ENCODE data around the gene HES1. TPM values are rescaled to one million over a fixed set of nuclear protein-coding genes. Genes with fewer than 3 reads are reported as not detected.
"Not testable (repeated sequence)": the region's sequence is repeated elsewhere in the genome, so short reads cannot be mapped to it uniquely, and the experiment has no call there.

Gene HES1
- total RNA-seq, 1 donor from 2014 or later, result 55.6 TPM

GRCh38 chr3:194141415-194142155 is 5.6 kb downstream of the HES1 start:
- DNase-seq (ENCODE audit: low read depth), result no peak
- TF ChIP-seq CTCF (conservative IDR thresholded peaks at IDR 0.05; ENCODE audit: low read depth, low read length), result peak; percentile 5
- peak overlapping the region; percentile 40 for H3K4me3 ChIP-seq (ENCODE audit: low read depth, low read length)

- TF ChIP-seq CTCF (conservative IDR thresholded peaks at IDR 0.05; ENCODE audit: low read depth, low read length), result peak; percentile 5
- no peak for DNase-seq (ENCODE audit: low read depth)
- H3K4me3 ChIP-seq (ENCODE audit: low read depth, low read length), result no peak overlapping the region
Observed at GRCh38 chr3:194142156-194142910, 6.4 kb downstream of the HES1 start.

GRCh38 chr3:194145702-194146101 is 9.8 kb downstream of the HES1 start:
- DNase-seq (ENCODE audit: low read depth), result no peak
- TF ChIP-seq CTCF (conservative IDR thresholded peaks at IDR 0.05; ENCODE audit: low read depth, low read length), result no peak
- no peak overlapping the region for H3K4me3 ChIP-seq (ENCODE audit: low read depth, low read length)

- no peak for DNase-seq (ENCODE audit: low read depth)
- no peak overlapping the region for H3K4me3 ChIP-seq (ENCODE audit: low read depth, low read length)
- TF ChIP-seq CTCF (conservative IDR thresholded peaks at IDR 0.05; ENCODE audit: low read depth, low read length), result no peak
Observed at GRCh38 chr3:194147679-194148078, 11.7 kb downstream of the HES1 start.

- H3K4me3 ChIP-seq (ENCODE audit: low read depth, low read length), result no peak overlapping the region
- TF ChIP-seq CTCF (conservative IDR thresholded peaks at IDR 0.05; ENCODE audit: low read depth, low read length), result no peak
- no peak for DNase-seq (ENCODE audit: low read depth)
Observed at GRCh38 chr3:194148383-194148782, 12.4 kb downstream of the HES1 start.

GRCh38 chr3:194150252-194150934 is 14.4 kb downstream of the HES1 start:
- DNase-seq (ENCODE audit: low read depth), result no peak
- H3K4me3 ChIP-seq (ENCODE audit: low read depth, low read length), result no peak overlapping the region
- TF ChIP-seq CTCF (conservative IDR thresholded peaks at IDR 0.05; ENCODE audit: low read depth, low read length), result no peak

GRCh38 chr3:194150935-194151302 is 15.0 kb downstream of the HES1 start:
- H3K4me3 ChIP-seq (ENCODE audit: low read depth, low read length); DNase-seq (ENCODE audit: low read depth): not testable (repeated sequence)
